HEK293 (cell line): ENCODE data around the gene AGAP1.

ENCODE experiments used
- RBAK ChIP-seq: fragments of 450-650 bp; formaldehyde crosslinking; IDR thresholded peaks from 2 replicates; pipeline ENCODE4 v1.5.1; 2016; ENCODE audit warnings: missing biosample characterization, missing genetic modification characterization
- SALL2 ChIP-seq: fragments of 450-650 bp; formaldehyde crosslinking; IDR thresholded peaks from 2 replicates; pipeline ENCODE4 v1.5.0; 2017; ENCODE audit warnings: missing biosample characterization, mild to moderate bottlenecking, missing genetic modification characterization, borderline replicate concordance
- ZBTB17 ChIP-seq: fragments of 450-650 bp; formaldehyde crosslinking; IDR thresholded peaks from 2 replicates; pipeline ENCODE4 v1.5.1; 2016; ENCODE audit warnings: missing biosample characterization, missing genetic modification characterization
- ZNF146 ChIP-seq: fragments of 450-650 bp; formaldehyde crosslinking; IDR thresholded peaks from 2 replicates; pipeline ENCODE4 v1.5.1; 2016; ENCODE audit warnings: missing biosample characterization, missing genetic modification characterization
- ZNF391 ChIP-seq: fragments of 450-650 bp; formaldehyde crosslinking; IDR thresholded peaks from 2 replicates; pipeline ENCODE4 v1.5.1; 2016; ENCODE audit warnings: low read depth, missing biosample characterization, missing genetic modification characterization, borderline replicate concordance
- ZNF549 ChIP-seq: fragments of 450-650 bp; IDR thresholded peaks from 2 replicates; pipeline ENCODE4 v1.5.1; 2018; ENCODE audit warnings: missing biosample characterization, missing genetic modification characterization, mild to moderate bottlenecking, inconsistent platforms, moderate library complexity
- ZNF558 ChIP-seq: fragments of 450-650 bp; formaldehyde crosslinking; IDR thresholded peaks from 2 replicates; pipeline ENCODE4 v1.5.1; 2016; ENCODE audit warnings: missing biosample characterization, missing genetic modification characterization
- ZNF629 ChIP-seq: fragments of 450-650 bp; formaldehyde crosslinking; IDR thresholded peaks from 2 replicates; pipeline ENCODE4 v1.5.1; 2017; ENCODE audit warnings: missing biosample characterization, missing genetic modification characterization
- ZNF768 ChIP-seq: fragments of 450-650 bp; formaldehyde crosslinking; IDR thresholded peaks from 2 replicates; pipeline ENCODE4 v1.5.1; 2018; ENCODE audit warnings: missing biosample characterization, mild to moderate bottlenecking, missing genetic modification characterization
- TF ChIP-seq, protein P1 (sequence below): fragments of 450-650 bp; formaldehyde crosslinking; IDR thresholded peaks from 2 replicates; pipeline ENCODE4 v1.5.1; 2016; ENCODE audit warnings: missing biosample characterization, missing genetic modification characterization
- TF ChIP-seq, protein P2 (sequence below): fragments of 450-650 bp; formaldehyde crosslinking; IDR thresholded peaks from 2 replicates; pipeline ENCODE4 v1.5.1; 2016; ENCODE audit warnings: missing biosample characterization, missing genetic modification characterization, low read depth

DNA sequence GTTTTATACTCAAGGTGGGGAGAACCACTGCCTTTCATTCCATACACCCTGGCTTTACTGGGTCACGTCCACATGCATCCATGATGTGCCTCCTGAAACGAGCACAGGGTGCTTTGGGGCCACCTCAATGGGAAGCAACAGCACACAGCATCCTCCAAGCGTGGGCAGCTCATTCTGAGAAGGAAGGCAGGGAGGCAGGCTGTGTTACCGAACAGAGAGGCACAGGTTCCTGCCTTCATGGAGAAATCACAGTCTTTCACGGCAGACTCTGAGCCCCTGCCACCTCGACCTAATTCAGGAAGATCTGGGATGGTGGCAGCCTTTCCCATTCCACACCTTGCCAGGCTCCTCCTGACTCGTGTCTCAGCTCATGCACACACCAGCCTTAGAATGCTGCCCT, 544.3 kb downstream of the AGAP1 start:
- no peak for TF ChIP-seq RBAK (tag by site-specific recombination)
- TF ChIP-seq, protein P1, sequence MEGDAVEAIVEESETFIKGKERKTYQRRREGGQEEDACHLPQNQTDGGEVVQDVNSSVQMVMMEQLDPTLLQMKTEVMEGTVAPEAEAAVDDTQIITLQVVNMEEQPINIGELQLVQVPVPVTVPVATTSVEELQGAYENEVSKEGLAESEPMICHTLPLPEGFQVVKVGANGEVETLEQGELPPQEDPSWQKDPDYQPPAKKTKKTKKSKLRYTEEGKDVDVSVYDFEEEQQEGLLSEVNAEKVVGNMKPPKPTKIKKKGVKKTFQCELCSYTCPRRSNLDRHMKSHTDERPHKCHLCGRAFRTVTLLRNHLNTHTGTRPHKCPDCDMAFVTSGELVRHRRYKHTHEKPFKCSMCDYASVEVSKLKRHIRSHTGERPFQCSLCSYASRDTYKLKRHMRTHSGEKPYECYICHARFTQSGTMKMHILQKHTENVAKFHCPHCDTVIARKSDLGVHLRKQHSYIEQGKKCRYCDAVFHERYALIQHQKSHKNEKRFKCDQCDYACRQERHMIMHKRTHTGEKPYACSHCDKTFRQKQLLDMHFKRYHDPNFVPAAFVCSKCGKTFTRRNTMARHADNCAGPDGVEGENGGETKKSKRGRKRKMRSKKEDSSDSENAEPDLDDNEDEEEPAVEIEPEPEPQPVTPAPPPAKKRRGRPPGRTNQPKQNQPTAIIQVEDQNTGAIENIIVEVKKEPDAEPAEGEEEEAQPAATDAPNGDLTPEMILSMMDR (tag by site-specific recombination): no peak
- TF ChIP-seq ZNF549 (tag by site-specific recombination): no peak
- no peak for TF ChIP-seq ZNF146
- TF ChIP-seq ZNF768: no peak
- TF ChIP-seq, protein P2, sequence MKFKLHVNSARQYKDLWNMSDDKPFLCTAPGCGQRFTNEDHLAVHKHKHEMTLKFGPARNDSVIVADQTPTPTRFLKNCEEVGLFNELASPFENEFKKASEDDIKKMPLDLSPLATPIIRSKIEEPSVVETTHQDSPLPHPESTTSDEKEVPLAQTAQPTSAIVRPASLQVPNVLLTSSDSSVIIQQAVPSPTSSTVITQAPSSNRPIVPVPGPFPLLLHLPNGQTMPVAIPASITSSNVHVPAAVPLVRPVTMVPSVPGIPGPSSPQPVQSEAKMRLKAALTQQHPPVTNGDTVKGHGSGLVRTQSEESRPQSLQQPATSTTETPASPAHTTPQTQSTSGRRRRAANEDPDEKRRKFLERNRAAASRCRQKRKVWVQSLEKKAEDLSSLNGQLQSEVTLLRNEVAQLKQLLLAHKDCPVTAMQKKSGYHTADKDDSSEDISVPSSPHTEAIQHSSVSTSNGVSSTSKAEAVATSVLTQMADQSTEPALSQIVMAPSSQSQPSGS (tag by site-specific recombination): no peak
- TF ChIP-seq ZNF391: no peak
- TF ChIP-seq ZNF629: no peak
- no peak for TF ChIP-seq ZNF558 (tag by site-specific recombination)
- TF ChIP-seq ZBTB17 (tag by site-specific recombination): no peak
- TF ChIP-seq SALL2 (tag by site-specific recombination): no peak
